ENCODE measurements around the gene NCLN.

NCLN gene

GRCh38 chr19:3186891-3187661 lies 1.3 kb downstream of the NCLN start:
- no peak overlapping the region for H3K27ac ChIP-seq
- H3K4me1 ChIP-seq (ENCODE audit: low read depth, poor library complexity, severe bottlenecking), result peaks cover 12% of the 10 kb centered on the region
- H3K4me2 ChIP-seq, result peak overlapping the region; percentile 85
- no peak for TF ChIP-seq CTCF (conservative IDR thresholded peaks at IDR 0.05; ENCODE audit: low read depth, low read length)
- H3K27me3 ChIP-seq (ENCODE audit: insufficient read depth, low read depth), result peaks cover under 1% of the 10 kb centered on the region; the same call in 1 of the 2 replicates
- H2AFZ ChIP-seq (ENCODE audit: low read depth), result no peak overlapping the region
- no peak overlapping the region for H3K4me3 ChIP-seq (IDR thresholded peaks at IDR 0.05; ENCODE audit: insufficient read depth, low read depth, low read length)
- no peaks in the 10 kb centered on the region for H3K36me3 ChIP-seq (ENCODE audit: insufficient read depth)
- no peaks in the 10 kb centered on the region for H4K20me1 ChIP-seq (ENCODE audit: insufficient read depth)
- H3K79me2 ChIP-seq (ENCODE audit: insufficient read depth, low read depth), result peaks cover 56% of the 10 kb centered on the region
- peak overlapping the region; percentile 79; the same call in 1 of the 2 replicates for H3K9ac ChIP-seq

GRCh38 chr19:3187662-3188511 lies 2.2 kb downstream of the NCLN start:
- Histone ChIP-seq H3K36me3 (ENCODE audit: insufficient read depth) (no peaks in the 10 kb centered on the region), H4K20me1 (ENCODE audit: insufficient read depth) (no peaks in the 10 kb centered on the region), H3K27me3 (ENCODE audit: insufficient read depth, low read depth) (no peaks in the 10 kb centered on the region), H3K9ac (no peak overlapping the region), H3K4me3 (IDR thresholded peaks at IDR 0.05; ENCODE audit: insufficient read depth, low read depth, low read length) (no peak overlapping the region), H3K4me1 (ENCODE audit: low read depth, poor library complexity, severe bottlenecking) (peaks cover 12% of the 10 kb centered on the region), H3K27ac (no peak overlapping the region), H3K79me2 (ENCODE audit: insufficient read depth, low read depth) (peaks cover 56% of the 10 kb centered on the region), H2AFZ (ENCODE audit: low read depth) (no peak overlapping the region), H3K4me2 (peak overlapping the region; percentile 85; the same call in 1 of the 2 replicates)
- no peak for TF ChIP-seq CTCF (conservative IDR thresholded peaks at IDR 0.05; ENCODE audit: low read depth, low read length)

- H3K4me2 ChIP-seq, result no peak overlapping the region
- H3K36me3 ChIP-seq (ENCODE audit: insufficient read depth), result no peaks in the 10 kb centered on the region
These were observed 3.2 kb downstream of the NCLN start for GRCh38 chr19:3188627-3189596.

More at GRCh38 chr19:3188627-3189596, 3.2 kb downstream of the NCLN start:
- peaks cover 12% of the 10 kb centered on the region for H3K4me1 ChIP-seq (ENCODE audit: low read depth, poor library complexity, severe bottlenecking)
- no peak overlapping the region for H3K27ac ChIP-seq
- no peak overlapping the region for H3K9ac ChIP-seq
- H2AFZ ChIP-seq (ENCODE audit: low read depth), result no peak overlapping the region
- H3K27me3 ChIP-seq (ENCODE audit: insufficient read depth, low read depth), result no peaks in the 10 kb centered on the region
- no peak overlapping the region for H3K4me3 ChIP-seq (IDR thresholded peaks at IDR 0.05; ENCODE audit: insufficient read depth, low read depth, low read length)
- H4K20me1 ChIP-seq (ENCODE audit: insufficient read depth), result no peaks in the 10 kb centered on the region
- TF ChIP-seq CTCF (conservative IDR thresholded peaks at IDR 0.05; ENCODE audit: low read depth, low read length), result no peak
- peaks cover 56% of the 10 kb centered on the region for H3K79me2 ChIP-seq (ENCODE audit: insufficient read depth, low read depth)
